PFSK-1 (cell line): ENCODE results near the gene INPP5J.

Source experiments
- FOXP2 ChIP-seq: optimal IDR thresholded peaks from 2 replicates; pipeline ENCODE3; 2011; ENCODE audit warnings: borderline replicate concordance, control low read depth, inconsistent platforms; ENCODE audit not compliant: insufficient read depth; ENCODE audit errors: extremely low read length, extremely low read depth
- POLR2AphosphoS5 ChIP-seq: IDR thresholded peaks from 2 replicates; pipeline ENCODE4 v1.6.1; 2012; ENCODE audit warnings: low read depth, mild to moderate bottlenecking, control low read depth, low read length, moderate library complexity
- SIN3A ChIP-seq: IDR thresholded peaks from 2 replicates; pipeline ENCODE4 v1.6.1; 2012; ENCODE audit warnings: mild to moderate bottlenecking, low read length, moderate library complexity, borderline replicate concordance; ENCODE audit not compliant: insufficient read depth
- TAF1 ChIP-seq: IDR thresholded peaks from 2 replicates; pipeline ENCODE4 v1.6.1; 2012; ENCODE audit warnings: low read length, control low read depth, borderline replicate concordance; ENCODE audit not compliant: insufficient read depth
- TF ChIP-seq, protein P1 (sequence below), 2 experiments: IDR thresholded peaks; 2 replicates each; pipeline versions ENCODE4 v1.6.1 to v1.8.0; 2011 to 2012; ENCODE audit warnings: low read depth in 2 of 2, low read length in 2 of 2, control low read depth in 1 of 2, inconsistent platforms in 1 of 2, mild to moderate bottlenecking in 1 of 2, moderate library complexity in 1 of 2; ENCODE audit not compliant: insufficient read depth in 1 of 2

DNA sequence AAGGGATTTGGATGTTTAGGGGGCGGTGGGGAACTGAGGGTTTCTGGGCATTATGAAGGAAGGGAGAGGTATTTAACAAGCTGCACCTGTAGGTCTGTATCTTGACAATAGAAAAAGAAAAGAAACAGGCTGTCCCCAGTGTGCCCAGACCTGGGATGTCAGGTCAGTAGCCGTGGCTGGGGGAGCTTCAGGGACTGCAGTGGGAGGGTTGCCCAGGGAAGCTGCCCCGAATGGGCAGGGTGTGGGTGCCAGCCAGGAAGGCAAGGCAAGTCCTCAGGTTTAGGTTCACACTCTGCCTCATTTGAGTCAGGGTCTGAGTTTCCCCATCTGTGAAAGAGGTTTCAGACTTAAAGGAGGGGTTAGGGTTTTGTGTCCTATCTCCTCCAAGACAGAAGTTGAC lies 1.5 kb downstream of the INPP5J start:
- TF ChIP-seq POLR2AphosphoS5 (no peak), SIN3A (no peak), FOXP2 (no peak), TAF1 (no peak)
- TF ChIP-seq, protein P1, sequence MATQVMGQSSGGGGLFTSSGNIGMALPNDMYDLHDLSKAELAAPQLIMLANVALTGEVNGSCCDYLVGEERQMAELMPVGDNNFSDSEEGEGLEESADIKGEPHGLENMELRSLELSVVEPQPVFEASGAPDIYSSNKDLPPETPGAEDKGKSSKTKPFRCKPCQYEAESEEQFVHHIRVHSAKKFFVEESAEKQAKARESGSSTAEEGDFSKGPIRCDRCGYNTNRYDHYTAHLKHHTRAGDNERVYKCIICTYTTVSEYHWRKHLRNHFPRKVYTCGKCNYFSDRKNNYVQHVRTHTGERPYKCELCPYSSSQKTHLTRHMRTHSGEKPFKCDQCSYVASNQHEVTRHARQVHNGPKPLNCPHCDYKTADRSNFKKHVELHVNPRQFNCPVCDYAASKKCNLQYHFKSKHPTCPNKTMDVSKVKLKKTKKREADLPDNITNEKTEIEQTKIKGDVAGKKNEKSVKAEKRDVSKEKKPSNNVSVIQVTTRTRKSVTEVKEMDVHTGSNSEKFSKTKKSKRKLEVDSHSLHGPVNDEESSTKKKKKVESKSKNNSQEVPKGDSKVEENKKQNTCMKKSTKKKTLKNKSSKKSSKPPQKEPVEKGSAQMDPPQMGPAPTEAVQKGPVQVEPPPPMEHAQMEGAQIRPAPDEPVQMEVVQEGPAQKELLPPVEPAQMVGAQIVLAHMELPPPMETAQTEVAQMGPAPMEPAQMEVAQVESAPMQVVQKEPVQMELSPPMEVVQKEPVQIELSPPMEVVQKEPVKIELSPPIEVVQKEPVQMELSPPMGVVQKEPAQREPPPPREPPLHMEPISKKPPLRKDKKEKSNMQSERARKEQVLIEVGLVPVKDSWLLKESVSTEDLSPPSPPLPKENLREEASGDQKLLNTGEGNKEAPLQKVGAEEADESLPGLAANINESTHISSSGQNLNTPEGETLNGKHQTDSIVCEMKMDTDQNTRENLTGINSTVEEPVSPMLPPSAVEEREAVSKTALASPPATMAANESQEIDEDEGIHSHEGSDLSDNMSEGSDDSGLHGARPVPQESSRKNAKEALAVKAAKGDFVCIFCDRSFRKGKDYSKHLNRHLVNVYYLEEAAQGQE (IDR thresholded peaks at IDR 0.05; ENCODE audit: insufficient read depth in 1 of 2, low read depth in 2 of 2, low read length in 2 of 2): no peak
